Heart left ventricle (tissue), 13 donors: ENCODE data around the gene ZNF804B.

ENCODE experiments used
- POLR2A ChIP-seq, 2 donors: fragments of 450-650 bp; IDR thresholded peaks; one replicate each; pipeline ENCODE4 v1.6.1; 2017; ENCODE audit warnings: antibody characterized with exemption in 2 of 2, mild to moderate bottlenecking in 2 of 2, moderate library complexity in 2 of 2
- TF ChIP-seq, protein P1 (sequence below), 12 donors: fragments of 200-600 bp; sonication (generic) in 4 of 12; IDR thresholded peaks; one replicate each; pipeline versions ENCODE4 v1.5.0 to v1.8.0; 2018 to 2022; ENCODE audit warnings: antibody characterized with exemption in 12 of 12, mild to moderate bottlenecking in 5 of 12
- donor health status: ischemic (EF 13 %, LVEDD 7.1; RV severe dilation, severe dysfunction).
- donor health status: DM: no; HTN: yes; CAD: no.
- donor health status: DM: no; HTN: no; CAD: no.
- donor health status: ischemic (EF 25% LVEDD 6.9; RV normal size, moderate dysfunction).
- donor health status: ischemic (EF 25% LVEDD 5.7; RV mildly dilated, moderate dysfunction).
- donor health status: ischemic (EF 35%, LVEDD 5.7; RV mildly dilated, moderate dysfunction).
- donor health status: nonischemic (EF 11% LVEDD 7.7; RV severe dilation, severe dysfunction).
- donor health status: DM: yes; HTN: yes; CAD: no.
- donor health status: PGD.
- donor health status: ischemic (EF 29% LVEDD 5.4; RV normal size, mild dysfunction).
- donor health status: nonischemic (EF 23%, LVEDD 6.1; RV moderate dilation, normal function).

DNA sequence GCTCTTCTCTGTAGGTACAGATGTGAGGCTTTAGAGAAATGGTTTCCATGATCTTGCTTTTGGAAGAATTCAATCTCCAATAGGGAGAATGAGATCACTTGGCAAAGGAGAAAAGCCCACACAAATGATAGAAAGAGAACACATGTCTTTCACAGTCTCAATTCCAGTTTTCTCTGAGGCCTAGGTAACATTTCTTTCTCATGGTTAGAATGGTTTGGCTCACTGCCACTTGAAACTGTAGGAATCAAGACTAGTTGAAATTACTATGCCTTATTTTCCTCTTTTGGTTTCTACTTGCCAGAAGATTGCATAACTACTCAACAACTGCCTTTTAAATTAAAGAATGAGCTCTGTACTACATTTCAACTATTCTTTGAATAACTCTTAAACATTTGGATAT, 312.6 kb downstream of the ZNF804B start:
- TF ChIP-seq, protein P1, sequence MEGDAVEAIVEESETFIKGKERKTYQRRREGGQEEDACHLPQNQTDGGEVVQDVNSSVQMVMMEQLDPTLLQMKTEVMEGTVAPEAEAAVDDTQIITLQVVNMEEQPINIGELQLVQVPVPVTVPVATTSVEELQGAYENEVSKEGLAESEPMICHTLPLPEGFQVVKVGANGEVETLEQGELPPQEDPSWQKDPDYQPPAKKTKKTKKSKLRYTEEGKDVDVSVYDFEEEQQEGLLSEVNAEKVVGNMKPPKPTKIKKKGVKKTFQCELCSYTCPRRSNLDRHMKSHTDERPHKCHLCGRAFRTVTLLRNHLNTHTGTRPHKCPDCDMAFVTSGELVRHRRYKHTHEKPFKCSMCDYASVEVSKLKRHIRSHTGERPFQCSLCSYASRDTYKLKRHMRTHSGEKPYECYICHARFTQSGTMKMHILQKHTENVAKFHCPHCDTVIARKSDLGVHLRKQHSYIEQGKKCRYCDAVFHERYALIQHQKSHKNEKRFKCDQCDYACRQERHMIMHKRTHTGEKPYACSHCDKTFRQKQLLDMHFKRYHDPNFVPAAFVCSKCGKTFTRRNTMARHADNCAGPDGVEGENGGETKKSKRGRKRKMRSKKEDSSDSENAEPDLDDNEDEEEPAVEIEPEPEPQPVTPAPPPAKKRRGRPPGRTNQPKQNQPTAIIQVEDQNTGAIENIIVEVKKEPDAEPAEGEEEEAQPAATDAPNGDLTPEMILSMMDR (IDR thresholded peaks at IDR 0.05), result no peak
- no peak for TF ChIP-seq POLR2A (IDR thresholded peaks at IDR 0.05)
